Mucosa of stomach (tissue), 1 donor: Measurements from ENCODE around the gene ZNF862.

ENCODE experiments used
- H3K27me3 ChIP-seq: one replicate; pipeline ENCODE4 v1.7.0; 2013; ENCODE audit warnings: mild to moderate bottlenecking, low read length; ENCODE audit not compliant: control insufficient read depth, insufficient read depth
- H3K36me3 ChIP-seq: one replicate; pipeline ENCODE4 v1.7.0; 2013; ENCODE audit warnings: low read length; ENCODE audit not compliant: control insufficient read depth, insufficient read depth
- H3K4me1 ChIP-seq: one replicate; pipeline ENCODE4 v1.7.0; 2013; ENCODE audit warnings: mild to moderate bottlenecking, low read length; ENCODE audit not compliant: control insufficient read depth, insufficient read depth
- H3K4me3 ChIP-seq: one replicate; pipeline ENCODE4 v1.7.0; 2013; ENCODE audit warnings: low read length
- H3K9ac ChIP-seq: one replicate; pipeline ENCODE4 v1.7.0; 2013; ENCODE audit warnings: mild to moderate bottlenecking, low read length, moderate library complexity
- H3K9me3 ChIP-seq: one replicate; pipeline ENCODE4 v1.7.0; 2013; ENCODE audit warnings: mild to moderate bottlenecking, low read length, moderate library complexity; ENCODE audit not compliant: control insufficient read depth
- donor health status: Pancreatic carcinoma.

Gene ZNF862

DNA sequence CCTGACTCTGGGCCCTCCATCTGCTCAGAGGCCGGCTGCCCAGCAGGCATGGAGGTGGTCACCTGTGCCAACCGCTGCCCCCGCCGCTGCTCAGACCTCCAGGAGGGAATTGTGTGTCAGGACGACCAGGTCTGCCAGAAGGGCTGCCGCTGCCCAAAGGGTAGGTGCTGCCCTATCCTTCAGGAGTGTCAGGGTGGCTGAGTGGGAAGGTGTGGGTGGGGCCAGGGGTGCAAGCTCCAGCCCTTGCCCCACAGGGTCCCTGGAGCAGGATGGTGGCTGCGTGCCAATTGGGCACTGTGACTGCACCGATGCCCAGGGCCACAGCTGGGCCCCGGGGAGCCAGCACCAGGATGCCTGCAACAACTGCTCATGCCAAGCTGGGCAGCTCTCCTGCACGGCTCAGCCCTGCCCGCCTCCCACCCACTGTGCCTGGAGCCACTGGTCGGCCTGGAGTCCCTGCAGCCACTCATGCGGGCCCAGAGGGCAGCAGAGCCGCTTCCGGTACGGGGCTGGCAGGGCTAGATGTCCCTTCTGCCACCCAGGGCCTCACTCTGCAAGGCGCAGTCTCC is 17.5 kb upstream of the ZNF862 start:
- no peak overlapping the region for H3K9ac ChIP-seq
- H3K4me3 ChIP-seq, result no peak overlapping the region
- no peaks in the 10 kb centered on the region for H3K36me3 ChIP-seq
- H3K27me3 ChIP-seq, result no peaks in the 10 kb centered on the region
- H3K4me1 ChIP-seq, result peaks cover 11% of the 10 kb centered on the region
- H3K9me3 ChIP-seq, result no peaks in the 10 kb centered on the region

DNA sequence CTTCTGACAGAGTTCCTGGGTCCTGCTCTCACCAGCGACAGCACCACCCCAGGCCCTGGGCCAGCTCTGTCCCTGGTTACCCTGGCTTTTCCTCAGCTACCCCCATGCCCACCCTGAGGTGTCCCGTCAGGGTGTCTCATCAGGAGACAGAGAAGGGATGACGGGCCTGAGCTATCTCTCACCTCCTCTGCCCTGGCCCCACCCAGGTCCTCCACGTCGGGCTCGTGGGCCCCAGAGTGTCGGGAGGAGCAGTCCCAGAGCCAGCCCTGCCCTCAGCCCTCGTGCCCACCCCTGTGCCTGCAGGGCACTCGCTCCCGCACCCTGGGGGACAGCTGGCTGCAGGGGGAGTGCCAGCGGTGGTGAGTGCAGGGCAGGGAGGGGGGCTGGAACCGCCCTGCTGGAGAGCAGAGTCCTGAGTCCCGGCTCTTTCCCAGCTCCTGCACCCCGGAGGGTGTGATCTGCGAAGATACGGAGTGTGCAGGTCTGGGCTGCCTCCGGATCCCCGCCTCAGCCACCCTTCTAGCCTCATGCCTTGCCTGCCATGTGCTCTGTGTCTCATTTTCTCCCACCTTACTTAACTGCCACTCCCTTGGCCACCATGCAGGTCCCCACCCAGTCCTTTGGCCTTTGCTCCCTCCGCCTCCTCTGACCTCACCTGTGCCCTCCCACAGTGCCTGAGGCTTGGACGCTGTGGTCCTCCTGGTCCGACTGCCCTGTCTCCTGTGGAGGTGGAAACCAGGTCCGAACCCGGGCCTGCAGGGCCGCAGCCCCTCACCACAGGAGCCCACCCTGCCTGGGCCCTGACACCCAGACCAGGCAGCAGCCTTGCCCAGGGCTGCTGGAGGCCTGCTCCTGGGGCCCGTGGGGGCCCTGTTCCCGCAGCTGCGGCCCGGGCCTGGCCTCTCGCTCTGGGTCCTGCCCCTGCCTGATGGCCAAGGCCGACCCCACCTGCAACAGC is 16.7 kb upstream of the ZNF862 start:
- Histone ChIP-seq H3K36me3 (no peaks in the 10 kb centered on the region), H3K27me3 (no peaks in the 10 kb centered on the region), H3K4me3 (no peak overlapping the region), H3K4me1 (peaks cover 11% of the 10 kb centered on the region), H3K9ac (no peak overlapping the region), H3K9me3 (no peaks in the 10 kb centered on the region)

DNA sequence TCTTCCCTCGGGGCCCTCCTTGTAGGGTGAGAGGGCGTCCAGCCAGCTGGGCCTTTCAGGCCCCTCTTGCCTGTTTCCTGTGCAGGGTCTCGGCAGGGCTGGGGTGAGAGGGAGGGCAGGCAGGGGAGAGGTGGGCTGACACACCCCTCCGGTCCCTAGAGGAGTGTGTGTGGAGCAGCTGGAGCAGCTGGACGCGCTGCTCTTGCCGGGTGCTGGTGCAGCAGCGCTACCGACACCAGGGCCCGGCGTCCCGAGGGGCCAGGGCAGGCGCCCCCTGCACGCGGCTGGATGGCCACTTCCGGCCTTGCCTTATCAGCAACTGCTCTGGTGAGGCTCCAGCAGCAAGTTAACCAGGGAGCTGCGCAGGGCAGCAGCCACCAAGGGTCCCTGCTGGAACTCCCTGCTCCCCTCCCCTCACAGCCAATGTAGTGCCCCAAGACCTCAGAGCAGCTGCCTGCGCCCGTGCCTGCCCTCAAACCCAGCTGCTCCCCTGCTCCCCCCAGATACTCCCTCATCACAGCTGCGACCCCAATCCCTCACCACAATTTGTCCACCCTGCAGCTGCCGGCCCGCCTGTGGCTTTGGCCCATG is 15.7 kb upstream of the ZNF862 start:
- Histone ChIP-seq H3K9me3 (no peaks in the 10 kb centered on the region), H3K4me3 (no peak overlapping the region), H3K4me1 (peaks cover 11% of the 10 kb centered on the region), H3K27me3 (no peaks in the 10 kb centered on the region), H3K36me3 (no peaks in the 10 kb centered on the region), H3K9ac (no peak overlapping the region)

DNA sequence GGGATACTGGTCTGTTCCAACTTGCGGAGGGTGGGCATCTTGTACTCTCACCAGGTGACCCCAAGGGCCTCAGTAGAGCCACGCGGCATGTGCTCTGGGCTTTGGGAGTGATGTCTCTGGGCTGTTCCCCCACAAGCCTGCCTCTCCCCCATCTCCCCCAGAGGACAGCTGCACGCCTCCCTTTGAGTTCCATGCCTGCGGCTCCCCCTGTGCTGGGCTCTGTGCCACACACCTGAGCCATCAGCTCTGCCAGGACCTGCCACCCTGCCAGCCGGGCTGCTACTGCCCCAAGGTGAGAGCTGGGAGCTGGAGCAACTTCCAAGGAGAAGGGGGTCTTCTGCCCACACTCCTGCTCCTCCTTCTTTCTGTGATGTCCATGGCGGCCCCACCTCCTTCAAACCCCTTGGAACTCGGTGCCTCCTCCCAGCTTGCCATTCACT is 15.0 kb upstream of the ZNF862 start:
- Histone ChIP-seq H3K9ac (no peak overlapping the region), H3K36me3 (no peaks in the 10 kb centered on the region), H3K9me3 (no peaks in the 10 kb centered on the region), H3K4me3 (no peak overlapping the region), H3K27me3 (no peaks in the 10 kb centered on the region), H3K4me1 (peaks cover 11% of the 10 kb centered on the region)

DNA sequence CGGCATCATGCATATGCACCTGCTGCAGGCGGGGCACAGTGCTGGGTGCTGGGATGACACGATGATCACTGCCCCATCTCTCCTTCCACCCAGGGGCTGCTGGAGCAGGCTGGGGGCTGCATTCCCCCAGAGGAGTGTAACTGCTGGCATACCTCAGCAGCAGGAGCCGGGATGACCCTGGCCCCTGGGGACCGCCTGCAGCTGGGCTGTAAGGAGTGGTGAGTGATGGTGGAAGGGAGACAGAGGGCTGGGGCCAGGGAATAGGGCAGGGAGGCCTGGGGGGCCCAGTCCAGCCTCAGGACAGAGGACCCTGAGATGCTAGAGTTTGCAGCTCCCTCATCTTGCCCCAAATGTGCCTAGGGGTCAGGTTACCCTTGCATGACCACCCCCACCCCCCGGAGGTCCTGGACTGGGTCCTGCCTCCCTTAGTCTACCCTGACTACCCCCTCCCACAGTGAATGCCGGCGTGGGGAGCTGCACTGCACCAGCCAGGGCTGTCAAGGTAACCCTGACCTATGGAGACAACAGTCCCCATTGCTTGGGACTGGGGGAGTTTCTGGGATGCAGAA is 14.5 kb upstream of the ZNF862 start:
- no peaks in the 10 kb centered on the region for H3K9me3 ChIP-seq
- H3K4me1 ChIP-seq, result peaks cover 11% of the 10 kb centered on the region
- H3K27me3 ChIP-seq, result no peaks in the 10 kb centered on the region
- no peaks in the 10 kb centered on the region for H3K36me3 ChIP-seq
- no peak overlapping the region for H3K9ac ChIP-seq
- H3K4me3 ChIP-seq, result no peak overlapping the region

DNA sequence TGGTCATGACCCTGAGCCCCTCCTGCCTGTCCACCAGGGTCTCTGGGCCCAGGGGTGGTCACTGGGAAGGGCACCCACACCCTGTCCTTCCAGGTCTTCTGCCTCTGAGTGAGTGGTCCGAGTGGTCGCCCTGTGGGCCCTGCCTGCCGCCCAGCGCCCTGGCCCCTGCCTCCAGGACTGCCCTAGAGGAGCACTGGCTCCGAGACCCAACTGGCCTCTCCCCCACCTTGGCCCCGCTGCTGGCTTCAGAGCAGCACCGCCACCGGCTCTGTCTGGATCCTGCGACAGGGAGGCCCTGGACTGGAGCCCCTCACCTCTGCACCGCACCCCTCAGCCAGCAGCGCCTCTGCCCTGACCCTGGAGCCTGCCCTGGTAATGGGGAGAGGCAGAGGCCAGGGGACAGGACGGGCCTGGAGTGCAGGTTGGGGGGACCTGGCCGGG is 13.9 kb upstream of the ZNF862 start:
- H3K4me1 ChIP-seq, result peaks cover 11% of the 10 kb centered on the region
- H3K9ac ChIP-seq, result no peak overlapping the region
- H3K9me3 ChIP-seq, result no peaks in the 10 kb centered on the region
- no peaks in the 10 kb centered on the region for H3K27me3 ChIP-seq
- H3K36me3 ChIP-seq, result no peaks in the 10 kb centered on the region
- no peak overlapping the region for H3K4me3 ChIP-seq

DNA sequence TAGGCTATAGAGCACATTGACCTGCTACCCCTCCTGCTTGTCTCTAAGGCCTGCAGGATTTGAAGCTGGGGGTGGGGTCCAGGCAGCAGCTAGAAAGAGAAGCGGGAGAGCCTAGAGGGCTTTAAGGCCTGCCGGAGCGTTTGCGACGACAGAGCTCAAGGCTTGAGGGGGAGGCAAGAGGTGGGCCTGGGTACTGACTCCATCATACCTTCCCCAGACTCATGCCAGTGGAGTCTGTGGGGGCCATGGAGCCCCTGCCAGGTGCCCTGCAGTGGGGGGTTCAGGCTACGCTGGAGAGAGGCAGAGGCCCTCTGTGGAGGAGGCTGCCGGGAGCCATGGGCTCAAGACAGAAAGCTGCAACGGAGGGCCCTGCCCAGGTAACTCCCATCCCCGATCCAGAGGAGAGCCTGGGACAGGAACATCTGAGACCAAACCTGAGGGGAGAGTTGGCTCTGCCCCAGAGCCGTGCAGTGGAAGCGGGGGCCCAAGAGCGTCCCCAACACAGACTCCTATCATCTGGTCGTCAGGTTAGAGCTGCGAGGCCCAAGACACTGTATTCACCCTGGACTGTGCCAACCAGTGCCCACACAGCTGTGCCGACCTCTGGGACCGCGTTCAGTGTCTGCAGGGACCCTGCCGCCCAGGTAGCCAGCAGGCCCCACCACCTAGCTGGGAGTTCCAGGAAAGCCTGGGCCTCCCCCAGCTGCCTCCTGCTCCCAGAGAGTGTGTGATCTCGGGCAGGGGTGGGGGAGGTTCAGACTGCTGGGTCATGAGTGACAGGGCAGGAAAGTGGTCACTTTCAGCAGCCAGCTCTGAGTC is 13.2 kb upstream of the ZNF862 start:
- H3K4me1 ChIP-seq, result peaks cover 11% of the 10 kb centered on the region
- H3K9ac ChIP-seq, result no peak overlapping the region

DNA sequence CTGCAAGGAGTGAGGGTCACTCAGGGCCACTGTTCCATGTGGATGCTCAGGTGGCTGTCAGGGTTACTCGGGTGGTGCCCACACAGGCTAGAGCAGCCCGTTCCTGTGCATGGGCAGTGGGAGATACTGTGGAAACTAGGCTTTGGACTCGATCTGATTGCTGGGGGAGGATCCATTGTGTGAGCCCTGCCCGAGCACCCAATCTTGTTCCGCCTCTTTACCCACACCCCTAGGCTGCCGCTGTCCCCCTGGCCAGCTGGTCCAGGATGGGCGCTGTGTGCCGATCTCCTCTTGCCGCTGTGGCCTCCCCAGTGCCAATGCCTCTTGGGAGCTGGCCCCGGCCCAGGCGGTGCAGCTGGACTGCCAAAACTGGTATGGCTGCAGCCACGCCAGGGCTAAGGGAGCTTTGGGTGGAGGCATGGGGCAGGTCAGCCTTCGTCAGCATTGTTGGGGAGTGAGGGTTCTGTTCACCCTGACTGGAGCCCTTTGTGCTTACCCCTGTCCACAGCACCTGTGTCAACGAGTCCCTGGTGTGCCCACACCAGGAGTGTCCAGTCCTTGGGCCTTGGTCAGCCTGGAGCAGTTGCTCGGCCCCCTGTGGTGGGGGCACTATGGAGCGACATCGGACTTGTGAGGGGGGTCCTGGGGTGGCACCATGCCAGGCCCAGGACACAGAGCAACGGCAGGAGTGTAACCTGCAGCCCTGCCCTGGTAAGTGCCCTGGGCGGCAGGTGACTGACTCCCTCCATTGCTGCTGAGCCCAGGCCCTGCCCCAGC is 12.4 kb upstream of the ZNF862 start:
- H3K27me3 ChIP-seq, result no peaks in the 10 kb centered on the region
- no peak overlapping the region for H3K9ac ChIP-seq
- H3K4me1 ChIP-seq, result peaks cover 11% of the 10 kb centered on the region
- H3K36me3 ChIP-seq, result no peaks in the 10 kb centered on the region
- H3K4me3 ChIP-seq, result no peak overlapping the region
- H3K9me3 ChIP-seq, result no peaks in the 10 kb centered on the region

More for the DNA sequence above, 13.2 kb upstream of the ZNF862 start:
- Histone ChIP-seq H3K27me3 (no peaks in the 10 kb centered on the region), H3K9me3 (no peaks in the 10 kb centered on the region), H3K4me3 (no peak overlapping the region), H3K36me3 (no peaks in the 10 kb centered on the region)

DNA sequence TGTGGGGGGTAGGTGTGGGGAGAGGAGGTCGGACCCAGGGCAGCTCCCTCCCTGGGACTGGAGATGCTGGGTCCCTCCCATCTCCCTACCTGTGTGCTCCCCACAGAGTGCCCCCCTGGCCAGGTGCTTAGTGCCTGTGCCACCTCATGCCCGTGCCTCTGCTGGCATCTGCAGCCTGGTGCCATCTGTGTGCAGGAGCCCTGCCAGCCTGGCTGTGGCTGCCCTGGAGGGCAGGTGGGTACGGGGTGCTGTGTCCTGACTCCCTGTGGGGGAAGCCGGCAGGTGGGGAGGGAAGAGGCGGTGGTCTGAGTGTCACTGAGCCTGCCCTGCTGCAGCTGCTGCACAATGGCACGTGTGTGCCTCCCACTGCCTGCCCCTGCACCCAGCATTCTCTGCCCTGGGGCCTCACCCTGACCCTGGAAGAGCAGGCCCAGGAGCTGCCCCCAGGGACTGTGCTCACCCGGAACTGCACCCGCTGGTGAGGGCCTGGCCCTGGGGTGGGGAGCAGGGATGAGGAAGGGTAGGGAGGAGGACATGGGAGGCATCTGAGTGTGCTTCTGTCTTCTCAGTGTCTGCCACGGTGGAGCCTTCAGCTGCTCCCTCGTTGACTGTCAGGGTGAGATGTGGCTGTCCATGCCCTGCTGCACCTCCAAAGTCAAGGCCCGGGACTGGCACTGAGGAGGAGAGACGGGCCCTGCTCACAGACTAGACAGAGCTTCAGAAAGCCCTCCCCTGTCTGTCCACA is 11.7 kb upstream of the ZNF862 start:
- Histone ChIP-seq H3K36me3 (no peaks in the 10 kb centered on the region), H3K9me3 (no peaks in the 10 kb centered on the region), H3K4me3 (no peak overlapping the region), H3K27me3 (peaks cover 5% of the 10 kb centered on the region), H3K9ac (no peak overlapping the region), H3K4me1 (peaks cover 7% of the 10 kb centered on the region)

DNA sequence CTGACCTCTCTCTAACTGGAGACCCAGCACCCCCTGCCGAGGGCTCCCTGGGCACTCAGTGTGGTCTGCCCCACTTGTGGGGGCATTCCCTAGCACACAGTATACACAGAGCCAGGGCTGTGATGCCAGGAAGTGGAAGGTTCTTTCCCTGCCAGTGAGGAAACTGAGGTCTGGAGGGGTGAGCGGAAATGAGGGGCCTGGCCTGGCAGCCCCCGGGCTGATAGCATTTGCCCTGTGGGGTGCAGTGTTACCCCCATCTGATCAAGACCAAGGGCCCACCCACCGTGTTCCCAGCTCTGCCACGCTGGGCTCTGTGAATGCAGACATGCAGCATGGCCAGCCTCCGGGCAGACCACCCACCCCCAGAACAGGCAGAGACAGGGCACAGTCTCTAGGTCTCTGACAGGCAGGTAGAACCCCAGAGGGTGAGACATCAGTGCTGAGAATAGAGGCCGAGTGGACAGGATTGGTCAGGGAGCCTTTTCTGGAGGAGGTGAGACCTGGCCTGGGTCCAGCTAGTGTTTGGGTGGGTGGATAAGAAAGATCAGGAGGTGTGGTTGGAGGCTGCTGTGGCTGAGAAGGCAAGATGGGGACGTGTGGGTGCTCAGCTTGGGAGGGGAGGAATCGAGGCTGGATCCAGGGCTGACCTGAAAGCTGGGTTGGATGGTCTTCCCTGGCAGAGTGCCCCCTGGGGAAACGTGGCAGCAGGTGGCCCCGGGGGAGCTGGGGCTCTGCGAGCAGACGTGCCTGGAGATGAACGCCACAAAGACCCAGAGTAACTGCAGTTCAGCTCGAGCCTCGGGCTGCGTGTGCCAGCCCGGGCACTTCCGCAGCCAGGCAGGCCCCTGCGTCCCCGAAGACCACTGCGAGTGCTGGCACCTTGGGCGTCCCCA is 10.8 kb upstream of the ZNF862 start:
- Histone ChIP-seq H3K27me3 (peaks cover 7% of the 10 kb centered on the region), H3K9ac (no peak overlapping the region), H3K36me3 (no peaks in the 10 kb centered on the region), H3K4me1 (no peaks in the 10 kb centered on the region), H3K4me3 (no peak overlapping the region), H3K9me3 (no peaks in the 10 kb centered on the region)
